ENCODE data around the gene KBTBD13.

The KBTBD13 gene

GRCh38 chr15:65094294-65094995 is 17.9 kb downstream of the KBTBD13 start:
- Histone ChIP-seq H3K9me2 (replicated peaks; ENCODE audit: low read depth, low read length) (no peaks in the 10 kb centered on the region), H3K27me3 (ENCODE audit: insufficient read depth, low read length, poor library complexity, severe bottlenecking) (no peaks in the 10 kb centered on the region), H3K4me1 (ENCODE audit: insufficient read depth, low read length, poor library complexity, severe bottlenecking) (no peaks in the 10 kb centered on the region), H3K9me3 (ENCODE audit: insufficient read depth, low read depth, low read length) (no peaks in the 10 kb centered on the region), H3F3A (ENCODE audit: low read depth) (no peaks in the 10 kb centered on the region), H3K36me3 (ENCODE audit: insufficient read depth, low read length) (no peaks in the 10 kb centered on the region), H3K4me2 (ENCODE audit: low read depth, low read length, poor library complexity, severe bottlenecking) (no peak overlapping the region), H2AFZ (ENCODE audit: low read length) (no peak overlapping the region), H3K9ac (ENCODE audit: low read depth, low read length, poor library complexity, severe bottlenecking) (no peak overlapping the region), H3K79me2 (ENCODE audit: insufficient read depth, low read length) (no peaks in the 10 kb centered on the region), H4K20me1 (ENCODE audit: insufficient read depth, low read length, poor library complexity, severe bottlenecking) (no peaks in the 10 kb centered on the region), H3K4me3 (ENCODE audit: low read length, poor library complexity, severe bottlenecking) (no peak overlapping the region)
- TF ChIP-seq EZH2phosphoT487 (IDR thresholded peaks at IDR 0.05; ENCODE audit: borderline replicate concordance), result no peak
- TF ChIP-seq, protein P1, sequence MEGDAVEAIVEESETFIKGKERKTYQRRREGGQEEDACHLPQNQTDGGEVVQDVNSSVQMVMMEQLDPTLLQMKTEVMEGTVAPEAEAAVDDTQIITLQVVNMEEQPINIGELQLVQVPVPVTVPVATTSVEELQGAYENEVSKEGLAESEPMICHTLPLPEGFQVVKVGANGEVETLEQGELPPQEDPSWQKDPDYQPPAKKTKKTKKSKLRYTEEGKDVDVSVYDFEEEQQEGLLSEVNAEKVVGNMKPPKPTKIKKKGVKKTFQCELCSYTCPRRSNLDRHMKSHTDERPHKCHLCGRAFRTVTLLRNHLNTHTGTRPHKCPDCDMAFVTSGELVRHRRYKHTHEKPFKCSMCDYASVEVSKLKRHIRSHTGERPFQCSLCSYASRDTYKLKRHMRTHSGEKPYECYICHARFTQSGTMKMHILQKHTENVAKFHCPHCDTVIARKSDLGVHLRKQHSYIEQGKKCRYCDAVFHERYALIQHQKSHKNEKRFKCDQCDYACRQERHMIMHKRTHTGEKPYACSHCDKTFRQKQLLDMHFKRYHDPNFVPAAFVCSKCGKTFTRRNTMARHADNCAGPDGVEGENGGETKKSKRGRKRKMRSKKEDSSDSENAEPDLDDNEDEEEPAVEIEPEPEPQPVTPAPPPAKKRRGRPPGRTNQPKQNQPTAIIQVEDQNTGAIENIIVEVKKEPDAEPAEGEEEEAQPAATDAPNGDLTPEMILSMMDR (conservative IDR thresholded peaks at IDR 0.05; ENCODE audit: low read length), result no peak

DNA sequence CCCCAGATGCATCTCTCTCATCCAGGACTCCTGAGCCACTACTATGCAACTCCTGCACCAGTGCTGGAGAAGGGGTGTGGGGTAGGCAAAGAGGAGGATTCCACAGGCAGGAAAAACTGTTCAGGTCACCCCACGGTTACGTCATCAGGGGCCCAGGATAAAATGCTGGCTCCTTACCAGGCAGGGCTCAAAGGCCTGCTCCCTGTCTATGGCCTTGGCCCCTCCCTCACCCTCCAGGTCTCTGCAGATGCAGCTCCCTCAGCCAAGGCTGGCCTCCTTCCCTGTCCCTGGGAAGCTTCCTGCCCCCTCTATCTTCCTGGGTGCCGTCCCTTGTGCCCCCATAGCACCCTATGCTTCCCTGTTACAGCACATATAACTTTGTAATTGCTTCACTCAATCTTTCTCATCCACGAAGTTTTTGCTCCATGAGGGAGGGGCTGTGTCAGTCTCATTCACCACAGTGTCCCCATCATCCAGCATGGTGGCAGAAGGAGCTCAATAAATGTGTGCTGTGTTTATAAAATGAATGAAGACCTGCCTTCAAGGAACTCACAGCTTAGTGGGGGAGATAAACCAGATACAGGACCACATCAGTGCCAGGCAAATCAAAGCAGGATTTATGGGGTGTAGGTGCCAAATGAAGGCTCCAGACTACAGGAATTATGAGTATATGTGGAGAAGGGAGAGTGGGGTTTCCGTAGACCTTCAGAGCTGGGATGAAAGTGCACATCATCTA is 18.6 kb downstream of the KBTBD13 start:
- Histone ChIP-seq H3K27me3 (ENCODE audit: insufficient read depth, low read length, poor library complexity, severe bottlenecking) (no peaks in the 10 kb centered on the region), H3K9me2 (replicated peaks; ENCODE audit: low read depth, low read length) (no peaks in the 10 kb centered on the region), H3K9ac (ENCODE audit: low read depth, low read length, poor library complexity, severe bottlenecking) (no peak overlapping the region), H3K36me3 (ENCODE audit: insufficient read depth, low read length) (no peaks in the 10 kb centered on the region), H3K4me3 (ENCODE audit: low read length, poor library complexity, severe bottlenecking) (no peak overlapping the region), H3F3A (ENCODE audit: low read depth) (no peaks in the 10 kb centered on the region), H2AFZ (ENCODE audit: low read length) (no peak overlapping the region), H3K4me2 (ENCODE audit: low read depth, low read length, poor library complexity, severe bottlenecking) (no peak overlapping the region), H3K9me3 (ENCODE audit: insufficient read depth, low read depth, low read length) (no peaks in the 10 kb centered on the region), H3K4me1 (ENCODE audit: insufficient read depth, low read length, poor library complexity, severe bottlenecking) (no peaks in the 10 kb centered on the region), H3K79me2 (ENCODE audit: insufficient read depth, low read length) (no peaks in the 10 kb centered on the region), H4K20me1 (ENCODE audit: insufficient read depth, low read length, poor library complexity, severe bottlenecking) (no peaks in the 10 kb centered on the region)
- TF ChIP-seq EZH2phosphoT487 (IDR thresholded peaks at IDR 0.05; ENCODE audit: borderline replicate concordance), result no peak
- TF ChIP-seq, protein P1 (conservative IDR thresholded peaks at IDR 0.05; ENCODE audit: low read length), result no peak

- no peaks in the 10 kb centered on the region for H3F3A ChIP-seq (ENCODE audit: low read depth)
- no peak overlapping the region for H3K9ac ChIP-seq (ENCODE audit: low read depth, low read length, poor library complexity, severe bottlenecking)
- no peaks in the 10 kb centered on the region for H3K27me3 ChIP-seq (ENCODE audit: insufficient read depth, low read length, poor library complexity, severe bottlenecking)
- H3K9me2 ChIP-seq (replicated peaks; ENCODE audit: low read depth, low read length), result no peaks in the 10 kb centered on the region
- no peak overlapping the region for H2AFZ ChIP-seq (ENCODE audit: low read length)
- H3K4me3 ChIP-seq (ENCODE audit: low read length, poor library complexity, severe bottlenecking), result no peak overlapping the region
- H3K9me3 ChIP-seq (ENCODE audit: insufficient read depth, low read depth, low read length), result no peaks in the 10 kb centered on the region
- no peaks in the 10 kb centered on the region for H3K79me2 ChIP-seq (ENCODE audit: insufficient read depth, low read length)
- no peaks in the 10 kb centered on the region for H4K20me1 ChIP-seq (ENCODE audit: insufficient read depth, low read length, poor library complexity, severe bottlenecking)
- no peak overlapping the region for H3K4me2 ChIP-seq (ENCODE audit: low read depth, low read length, poor library complexity, severe bottlenecking)
- no peaks in the 10 kb centered on the region for H3K4me1 ChIP-seq (ENCODE audit: insufficient read depth, low read length, poor library complexity, severe bottlenecking)
- TF ChIP-seq, protein P1 (conservative IDR thresholded peaks at IDR 0.05; ENCODE audit: low read length), result no peak
- no peak for TF ChIP-seq EZH2phosphoT487 (IDR thresholded peaks at IDR 0.05; ENCODE audit: borderline replicate concordance)
- H3K36me3 ChIP-seq (ENCODE audit: insufficient read depth, low read length), result no peaks in the 10 kb centered on the region
Observed at GRCh38 chr15:65095747-65096104, 19.2 kb downstream of the KBTBD13 start.
